AG09319 (cell line): ENCODE results near the gene ZNF274.

Source experiments
- DNase-seq: peaks from one replicate; pipeline ENCODE4 v3.0.0-alpha.2; 2010; ENCODE audit warnings: low read depth; ENCODE audit errors: extremely low read depth
- TF ChIP-seq, protein P1 (sequence below): IDR thresholded peaks from 2 replicates; pipeline ENCODE4 v1.5.1; 2011; ENCODE audit warnings: low read depth, mild to moderate bottlenecking, inconsistent platforms, low read length, moderate library complexity

The ZNF274 gene

DNA sequence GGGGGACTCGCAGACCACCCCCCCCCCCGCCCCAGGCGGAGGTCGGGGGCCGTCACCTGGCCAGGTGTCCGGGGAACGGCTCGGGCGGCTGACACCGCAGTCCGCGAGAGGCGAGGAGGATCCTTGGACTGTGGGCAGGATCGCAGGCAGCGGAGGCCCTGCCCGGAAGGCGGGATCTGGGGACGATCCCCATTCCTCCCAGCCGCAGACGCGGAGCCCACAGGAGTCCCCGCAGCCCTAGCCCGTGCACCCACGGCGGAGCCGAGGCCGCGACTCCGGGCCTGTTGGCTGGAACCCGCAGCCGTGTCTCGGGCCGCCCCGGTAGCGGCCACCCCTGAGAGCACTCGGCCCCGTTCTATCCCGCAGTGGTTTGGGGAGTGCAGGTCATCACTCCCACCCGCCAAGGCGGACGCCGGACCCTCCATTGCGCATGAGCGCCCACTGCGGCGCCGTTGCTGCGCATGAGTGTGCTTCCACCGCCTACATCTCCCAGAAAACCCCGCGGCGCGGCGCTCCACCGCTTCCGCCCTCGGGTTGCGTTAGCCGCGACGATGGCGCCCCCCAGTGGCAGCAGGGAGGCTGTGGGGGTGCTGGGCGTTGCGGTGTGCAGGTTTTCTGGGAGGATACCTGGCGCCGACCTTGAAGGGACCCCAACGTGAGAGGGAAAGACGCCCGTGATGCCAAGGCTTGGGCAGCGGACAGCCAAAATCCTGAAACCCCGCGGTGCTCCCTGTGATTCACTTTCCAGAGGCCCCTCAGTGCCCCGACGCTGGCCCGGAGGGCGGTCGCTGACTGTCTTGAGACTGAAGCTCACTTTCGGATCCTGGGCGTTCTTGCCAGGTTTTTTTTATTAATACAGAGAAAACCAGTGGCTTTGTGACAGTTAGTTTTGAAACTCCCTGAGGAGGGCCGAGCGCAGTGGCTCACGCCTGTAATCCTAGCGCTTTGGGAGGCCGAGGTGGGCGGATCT is 27.9 kb upstream of the ZNF274 start:
- peak; percentile 79 for DNase-seq
- TF ChIP-seq, protein P1, sequence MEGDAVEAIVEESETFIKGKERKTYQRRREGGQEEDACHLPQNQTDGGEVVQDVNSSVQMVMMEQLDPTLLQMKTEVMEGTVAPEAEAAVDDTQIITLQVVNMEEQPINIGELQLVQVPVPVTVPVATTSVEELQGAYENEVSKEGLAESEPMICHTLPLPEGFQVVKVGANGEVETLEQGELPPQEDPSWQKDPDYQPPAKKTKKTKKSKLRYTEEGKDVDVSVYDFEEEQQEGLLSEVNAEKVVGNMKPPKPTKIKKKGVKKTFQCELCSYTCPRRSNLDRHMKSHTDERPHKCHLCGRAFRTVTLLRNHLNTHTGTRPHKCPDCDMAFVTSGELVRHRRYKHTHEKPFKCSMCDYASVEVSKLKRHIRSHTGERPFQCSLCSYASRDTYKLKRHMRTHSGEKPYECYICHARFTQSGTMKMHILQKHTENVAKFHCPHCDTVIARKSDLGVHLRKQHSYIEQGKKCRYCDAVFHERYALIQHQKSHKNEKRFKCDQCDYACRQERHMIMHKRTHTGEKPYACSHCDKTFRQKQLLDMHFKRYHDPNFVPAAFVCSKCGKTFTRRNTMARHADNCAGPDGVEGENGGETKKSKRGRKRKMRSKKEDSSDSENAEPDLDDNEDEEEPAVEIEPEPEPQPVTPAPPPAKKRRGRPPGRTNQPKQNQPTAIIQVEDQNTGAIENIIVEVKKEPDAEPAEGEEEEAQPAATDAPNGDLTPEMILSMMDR = peak; percentile 95

DNA sequence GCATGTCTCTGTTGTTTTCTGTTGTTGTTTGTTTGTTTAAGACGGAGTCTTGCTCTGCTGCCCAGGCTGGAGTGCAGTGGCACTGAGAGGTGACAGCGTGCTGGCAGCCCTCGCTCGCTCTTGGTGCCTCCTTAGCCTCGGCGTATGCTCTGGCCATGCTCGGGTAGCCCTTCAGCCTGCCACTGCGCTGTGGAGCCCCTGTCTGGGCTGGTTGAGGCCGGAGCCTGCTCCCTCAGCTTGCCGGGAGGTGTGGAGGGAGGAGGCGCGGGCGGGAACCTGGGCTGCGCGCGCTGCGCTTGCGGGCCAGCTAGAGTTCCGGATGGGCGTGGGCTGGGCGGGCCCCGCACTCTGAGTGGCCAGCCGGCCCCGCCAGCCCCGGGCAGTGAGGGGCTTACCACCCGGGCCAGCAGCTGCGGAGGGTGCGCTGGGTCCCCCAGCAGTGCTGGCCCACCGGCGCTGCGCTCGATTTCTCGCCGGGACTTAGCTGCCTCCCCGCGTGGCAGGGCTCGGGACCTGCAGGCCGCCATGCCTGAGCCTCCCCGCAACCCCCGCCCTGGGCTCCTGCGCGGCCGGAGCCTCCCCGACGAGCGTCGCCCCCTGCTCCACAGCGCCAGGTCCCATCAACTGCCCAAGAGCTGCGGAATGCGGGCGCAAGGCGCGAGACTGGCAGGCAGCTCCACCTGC is 25.7 kb upstream of the ZNF274 start:
- TF ChIP-seq, protein P1 = no peak
- no peak for DNase-seq

DNA sequence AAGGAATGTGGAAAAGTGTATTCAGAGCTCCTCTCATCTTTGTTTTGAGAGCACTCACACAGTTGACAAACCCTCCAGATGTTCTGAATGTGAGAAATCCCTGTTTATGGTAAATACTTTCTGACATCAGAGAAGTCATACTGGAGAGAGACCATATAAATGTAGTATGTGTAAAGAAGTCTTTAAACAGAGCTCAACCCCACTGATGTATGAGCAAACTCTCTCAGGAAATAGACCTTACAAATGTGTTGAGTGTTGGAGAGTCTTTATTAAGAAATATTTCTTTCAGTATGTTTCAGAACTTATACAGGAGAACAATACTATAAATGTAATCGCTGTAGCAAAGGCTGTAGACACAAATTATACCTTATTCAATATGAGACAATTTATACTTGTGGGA is 16.6 kb upstream of the ZNF274 start:
- no peak for DNase-seq
- TF ChIP-seq, protein P1 = no peak

DNA sequence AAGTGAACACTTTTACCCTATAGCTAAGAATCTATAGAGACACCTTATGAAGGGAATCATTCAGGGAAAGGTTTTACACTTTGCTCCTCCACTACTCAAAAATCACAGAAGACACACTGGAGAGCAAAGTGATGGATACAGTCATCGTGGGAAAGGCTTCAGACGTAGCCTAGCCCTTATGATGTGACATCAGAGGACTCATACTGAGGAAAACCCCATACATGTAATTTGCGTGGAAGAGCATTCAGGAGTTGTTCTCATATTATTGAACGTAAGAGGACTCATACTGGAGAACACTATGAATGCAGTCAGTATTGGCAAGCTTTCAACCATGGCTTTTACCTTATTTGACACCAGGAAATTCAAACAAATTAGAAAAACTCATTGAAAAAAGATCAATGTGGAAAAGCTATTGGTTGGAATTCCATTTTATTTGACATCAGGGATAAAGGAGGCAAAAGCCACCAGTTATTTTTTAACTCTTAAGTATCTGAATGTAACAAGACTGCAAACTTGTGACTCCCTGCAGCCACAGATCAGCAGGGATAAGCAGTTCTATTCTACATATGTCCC is 16.1 kb upstream of the ZNF274 start:
- DNase-seq = no peak
- TF ChIP-seq, protein P1 = no peak

DNA sequence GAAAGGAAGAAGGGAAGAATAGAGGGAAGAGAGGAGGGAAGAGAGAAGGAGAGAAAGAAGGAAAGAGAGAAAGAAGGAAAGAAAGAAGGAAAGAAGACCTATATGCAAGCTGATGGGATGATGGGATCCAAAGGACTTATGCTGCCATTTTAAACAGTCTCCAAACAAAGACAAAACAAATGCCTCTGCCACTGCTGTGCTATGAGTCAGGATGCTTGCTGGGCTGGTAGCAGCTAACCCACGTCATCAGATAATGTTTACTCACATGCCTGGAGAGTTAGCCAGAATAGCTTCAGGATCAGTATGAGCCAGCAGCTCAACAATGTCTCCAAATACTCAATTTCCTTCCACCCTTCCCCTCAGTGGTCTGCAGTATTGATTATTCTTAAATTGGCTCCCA is 12.0 kb upstream of the ZNF274 start:
- no peak for DNase-seq
- TF ChIP-seq, protein P1 = no peak

DNA sequence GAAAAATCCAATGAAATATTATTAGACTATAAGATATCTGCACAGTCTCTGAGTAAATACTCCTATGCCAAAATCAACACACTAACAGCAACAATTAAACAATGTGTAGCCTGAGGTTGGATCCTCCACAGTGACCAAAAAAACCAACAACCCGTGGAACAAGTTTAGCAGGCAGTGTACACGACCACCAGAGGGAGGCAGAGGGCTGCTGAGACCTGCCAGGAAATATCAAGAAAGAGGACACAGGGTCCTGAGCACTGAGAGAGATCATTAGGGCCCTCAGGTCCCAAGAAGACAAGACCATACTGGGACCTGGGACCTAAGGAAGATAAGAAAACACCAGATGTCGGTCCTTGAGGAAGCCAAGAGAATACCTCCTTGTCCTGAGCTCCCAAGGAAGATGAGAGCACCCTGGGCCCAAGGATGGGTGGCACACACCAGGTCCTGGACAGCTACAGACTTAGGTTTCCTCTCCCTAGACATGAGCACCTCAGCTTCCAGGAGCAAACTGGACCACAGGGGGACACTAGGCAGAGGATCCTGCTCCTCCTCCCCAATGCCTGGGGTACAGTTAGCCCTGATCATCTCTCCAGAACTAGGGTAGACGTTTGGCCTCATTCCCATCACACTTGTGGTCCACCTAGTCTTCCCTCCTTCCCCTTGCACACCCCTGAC is 822 bp upstream of the ZNF274 start:
- DNase-seq = no peak
- TF ChIP-seq, protein P1 = peak; percentile 2
